ENCODE measurements around the gene KCNC1.

KCNC1 gene

DNA sequence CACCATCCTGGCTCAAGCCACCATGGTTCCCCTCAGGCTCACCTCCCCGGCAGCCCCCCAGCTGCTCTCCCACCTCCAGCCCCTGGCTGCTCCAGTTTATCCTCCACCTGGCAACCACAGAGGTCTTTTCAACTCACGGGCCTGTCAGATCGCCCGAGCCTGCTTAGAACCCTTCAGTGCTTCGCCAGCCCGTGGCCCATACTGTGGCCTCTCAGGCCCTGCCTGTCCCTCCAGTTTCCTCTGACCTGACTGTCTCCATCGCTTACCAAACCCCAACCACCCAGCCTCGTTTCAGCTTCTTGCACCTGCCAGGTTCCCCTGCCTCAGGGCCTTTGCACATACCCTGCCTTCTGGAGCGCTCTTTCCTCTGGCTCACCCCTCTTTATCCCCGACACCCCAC lies 6.9 kb downstream of the KCNC1 start:
- DNase-seq (ENCODE audit: low read depth): no peak
- H3K4me3 ChIP-seq (ENCODE audit: control insufficient read depth, low read depth, low read length): no peak overlapping the region
- no peak for TF ChIP-seq CTCF (conservative IDR thresholded peaks at IDR 0.05; ENCODE audit: control insufficient read depth, insufficient read depth, low read depth, low read length)

DNA sequence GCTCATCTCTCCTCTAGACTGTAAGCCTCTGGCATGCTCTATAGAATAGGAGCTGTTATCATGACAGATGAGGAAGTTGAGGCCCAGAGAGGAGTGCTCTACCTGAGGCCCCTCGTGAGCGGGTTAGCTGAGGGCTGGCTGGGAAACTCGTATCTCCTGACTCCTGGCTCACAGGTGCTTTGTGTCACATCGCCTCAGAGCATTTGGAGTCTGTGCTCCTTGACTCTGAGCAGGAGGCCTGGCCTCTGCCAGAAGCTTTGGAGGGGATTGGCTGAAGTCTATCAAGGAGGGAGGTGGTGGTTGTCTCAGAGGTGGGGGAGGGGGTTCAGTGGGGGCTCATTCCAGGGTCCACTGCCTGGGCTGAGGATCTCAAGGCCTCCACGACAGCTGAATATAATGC lies 7.4 kb downstream of the KCNC1 start:
- DNase-seq (ENCODE audit: low read depth): no peak
- H3K4me3 ChIP-seq (ENCODE audit: control insufficient read depth, low read depth, low read length): no peak overlapping the region
- no peak for TF ChIP-seq CTCF (conservative IDR thresholded peaks at IDR 0.05; ENCODE audit: control insufficient read depth, insufficient read depth, low read depth, low read length)

DNA sequence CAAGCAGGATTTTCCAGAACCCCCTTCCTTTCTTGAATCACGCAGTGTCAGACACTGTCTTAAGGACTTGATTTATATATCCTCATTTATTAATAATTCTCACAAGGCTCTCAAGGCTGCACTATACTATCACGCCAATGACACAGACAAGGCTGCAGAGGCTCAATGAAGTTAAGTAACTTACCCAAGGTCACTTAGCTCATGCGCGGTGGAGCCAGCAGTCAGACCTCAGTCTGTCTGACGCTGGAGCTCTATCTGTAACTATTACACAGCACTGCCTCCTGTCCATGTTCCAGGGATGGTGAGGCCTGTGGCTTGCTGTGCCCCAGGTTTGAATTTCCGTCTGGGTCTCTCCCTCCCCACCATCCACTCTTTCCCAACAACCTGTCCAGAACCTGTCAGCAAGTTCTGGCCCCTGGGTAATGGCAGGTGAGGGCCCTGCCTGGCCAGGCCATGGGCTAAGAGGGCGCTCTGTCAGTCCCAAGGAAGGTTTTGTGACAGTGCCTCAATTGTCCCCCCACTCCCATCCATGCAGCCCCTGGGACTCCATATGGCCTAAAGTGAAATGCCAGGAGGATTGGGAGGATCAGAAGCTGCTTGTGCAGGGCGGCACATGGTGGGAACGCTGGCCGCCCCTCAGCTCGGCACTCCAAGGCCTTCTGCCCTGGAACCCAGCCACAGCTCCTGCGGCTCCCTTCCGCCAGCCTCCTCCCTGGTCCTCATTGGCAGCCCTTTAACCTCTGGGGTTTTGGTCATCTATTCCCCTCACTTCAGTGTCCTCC lies 8.6 kb downstream of the KCNC1 start:
- DNase-seq (ENCODE audit: low read depth): no peak
- TF ChIP-seq CTCF (conservative IDR thresholded peaks at IDR 0.05; ENCODE audit: control insufficient read depth, insufficient read depth, low read depth, low read length): no peak

DNA sequence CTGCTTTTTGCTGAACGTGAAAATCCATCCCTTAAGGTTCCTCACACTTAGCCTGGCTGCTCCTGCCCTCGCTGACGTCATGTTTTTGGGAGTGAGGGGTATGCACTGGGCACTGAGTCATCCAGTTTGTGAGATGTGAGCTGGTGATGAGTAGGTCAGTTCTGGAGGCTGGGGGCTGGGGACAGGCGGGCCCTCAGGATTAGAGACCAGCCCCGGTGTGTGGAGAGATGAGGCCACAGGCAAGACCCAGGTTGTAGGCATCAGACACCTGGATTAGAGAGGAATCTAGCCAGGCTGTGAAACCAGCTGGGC lies 9.2 kb downstream of the KCNC1 start:
- TF ChIP-seq CTCF (conservative IDR thresholded peaks at IDR 0.05; ENCODE audit: control insufficient read depth, insufficient read depth, low read depth, low read length): no peak
- DNase-seq (ENCODE audit: low read depth): peak; percentile 68
- no peak overlapping the region for H3K4me3 ChIP-seq (ENCODE audit: control insufficient read depth, low read depth, low read length)

More for the DNA sequence above, 8.6 kb downstream of the KCNC1 start:
- H3K4me3 ChIP-seq (ENCODE audit: control insufficient read depth, low read depth, low read length): no peak overlapping the region

DNA sequence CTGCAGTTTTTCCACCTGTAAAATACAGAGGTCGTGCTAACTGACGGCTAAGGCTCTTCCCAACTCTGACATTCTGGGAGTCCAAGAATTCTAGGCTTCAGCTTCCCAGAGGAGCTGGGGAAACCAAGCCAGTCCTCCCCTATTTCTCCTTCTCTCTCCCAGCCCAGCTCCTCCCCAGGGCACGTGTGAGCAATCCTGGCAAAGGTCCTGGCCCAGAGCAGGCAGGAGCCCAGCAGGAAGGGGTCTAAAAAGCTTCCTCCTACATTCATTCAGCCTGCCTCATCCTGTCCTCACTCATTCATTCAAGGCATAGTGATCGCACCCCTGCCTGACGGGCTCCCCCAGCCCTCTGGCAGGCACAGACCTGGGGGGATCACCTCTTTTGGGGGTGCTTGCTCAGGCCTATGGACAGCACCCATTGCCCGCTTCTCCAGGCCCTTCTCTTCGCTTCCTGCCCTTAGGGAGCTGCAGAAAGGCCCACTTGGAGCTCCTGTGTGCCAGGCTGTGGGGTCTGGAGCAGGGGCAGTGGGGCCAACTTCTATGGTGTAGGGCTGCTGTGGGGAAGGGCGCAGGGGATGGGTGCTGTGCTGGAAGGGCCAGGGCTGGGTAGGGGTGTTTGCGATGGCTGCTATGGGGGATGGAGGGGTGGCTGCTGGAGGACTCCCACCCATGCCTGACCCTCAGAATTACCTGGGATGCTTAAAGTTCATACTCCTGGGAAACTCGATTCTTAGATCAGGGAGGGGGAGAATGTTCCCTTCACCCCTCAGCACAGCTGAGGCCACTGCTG lies 9.8 kb downstream of the KCNC1 start:
- no peak overlapping the region for H3K4me3 ChIP-seq (ENCODE audit: control insufficient read depth, low read depth, low read length)
- TF ChIP-seq CTCF (conservative IDR thresholded peaks at IDR 0.05; ENCODE audit: control insufficient read depth, insufficient read depth, low read depth, low read length): no peak
- peak; percentile 33 for DNase-seq (ENCODE audit: low read depth)

- no peak for TF ChIP-seq CTCF (conservative IDR thresholded peaks at IDR 0.05; ENCODE audit: control insufficient read depth, insufficient read depth, low read depth, low read length)
- no peak for DNase-seq (ENCODE audit: low read depth)
- H3K4me3 ChIP-seq (ENCODE audit: control insufficient read depth, low read depth, low read length): no peak overlapping the region
Observed at GRCh38 chr11:17745023-17745772, 10.6 kb downstream of the KCNC1 start.

Data from fibroblast of mammary gland (primary cell).